Lung (tissue), 12 donors: ENCODE results near the gene LPIN3. TPM values are rescaled to one million over a fixed set of nuclear protein-coding genes. Genes with fewer than 3 reads are reported as not detected.

Source experiments
- ATAC-seq: fragments of 200-7000 bp; cut with Tn5 transposase; one replicate; pipeline ENCODE4 v1.9.1; 2020; ENCODE audit warnings: moderate number of reproducible peaks; ENCODE audit not compliant: insufficient read depth, low FRiP score
- DNase-seq, 3 donors: peaks; one replicate each; pipeline ENCODE4 v3.0.0-alpha.2; 2013 to 2017
- H3K27ac ChIP-seq, 2 donors: one replicate each; pipeline ENCODE4 v1.5.1; 2013; ENCODE audit warnings: mild to moderate bottlenecking in 2 of 2, moderate library complexity in 2 of 2, control low read depth in 1 of 2, inconsistent platforms in 1 of 2, low read depth in 1 of 2, low read length in 1 of 2
- H3K27me3 ChIP-seq, 3 donors: one replicate each; pipeline ENCODE4 v1.5.1; 2013; ENCODE audit warnings: low read length in 2 of 3; ENCODE audit not compliant: control insufficient read depth in 3 of 3, insufficient read depth in 3 of 3
- H3K36me3 ChIP-seq, 4 donors: one replicate each; pipeline ENCODE4 v1.5.1; 2013; ENCODE audit warnings: low read length in 4 of 4, mild to moderate bottlenecking in 1 of 4, moderate library complexity in 1 of 4; ENCODE audit not compliant: control insufficient read depth in 4 of 4, insufficient read depth in 4 of 4
- H3K4me1 ChIP-seq, 5 donors: one replicate each; pipeline ENCODE4 v1.5.1; 2013; ENCODE audit warnings: low read length in 5 of 5, mild to moderate bottlenecking in 2 of 5, moderate library complexity in 1 of 5; ENCODE audit not compliant: control insufficient read depth in 5 of 5, insufficient read depth in 5 of 5
- H3K4me3 ChIP-seq: one replicate; pipeline ENCODE4 v1.5.1; 2013; ENCODE audit warnings: mild to moderate bottlenecking, control low read depth, moderate library complexity
- H3K9ac ChIP-seq, 2 donors: one replicate each; pipeline ENCODE4 v1.5.1; 2013; ENCODE audit warnings: low read length in 2 of 2, control low read depth in 1 of 2; ENCODE audit not compliant: insufficient read depth in 1 of 2
- H3K9me3 ChIP-seq, 4 donors: one replicate each; pipeline ENCODE4 v1.5.1; 2013; ENCODE audit warnings: low read length in 3 of 4, mild to moderate bottlenecking in 1 of 4, moderate library complexity in 1 of 4; ENCODE audit not compliant: control insufficient read depth in 4 of 4, insufficient read depth in 3 of 4
- CTCF ChIP-seq: IDR thresholded peaks from 2 replicates; pipeline ENCODE4 v1.5.1; 2012; ENCODE audit warnings: mild to moderate bottlenecking; ENCODE audit errors: control extremely low read depth, extremely low read depth
- WGBS, 2 donors: extraction: QIAGEN DNeasy Blood & Tissue Kit; methylation state at CpG; one replicate each; pipeline ENCODE4 v1.1.7; 2013; 5-methylcytosine and 5-hydroxymethylcytosine counted together
- polyA plus RNA-seq, 2 donors: library from polyadenylated mRNA; stranded (reverse); fragments of 200-250 nt; gene quantifications; one replicate each; pipeline ENCODE4 v1.2.1, GENCODE V29; 2013
- total RNA-seq, 2 donors: library from RNA; depleted of rRNA in 1 of 2; stranded (reverse); fragments of >200 nt in 1 of 2; gene quantifications; one replicate each; pipeline ENCODE4 v1.2.1, GENCODE V29; 2014 to 2021
- donor health status: control.
- donor health status: control.
- donor health status: Bipolar disorder and iron deficiency.
- donor health status: healthy.
- donor health status: DM: yes; HTN: yes; CAD: no.

LPIN3 gene
- total and polyA plus RNA-seq, 4 donors: 5.2 to 16.4 (median 10.4) TPM

DNA sequence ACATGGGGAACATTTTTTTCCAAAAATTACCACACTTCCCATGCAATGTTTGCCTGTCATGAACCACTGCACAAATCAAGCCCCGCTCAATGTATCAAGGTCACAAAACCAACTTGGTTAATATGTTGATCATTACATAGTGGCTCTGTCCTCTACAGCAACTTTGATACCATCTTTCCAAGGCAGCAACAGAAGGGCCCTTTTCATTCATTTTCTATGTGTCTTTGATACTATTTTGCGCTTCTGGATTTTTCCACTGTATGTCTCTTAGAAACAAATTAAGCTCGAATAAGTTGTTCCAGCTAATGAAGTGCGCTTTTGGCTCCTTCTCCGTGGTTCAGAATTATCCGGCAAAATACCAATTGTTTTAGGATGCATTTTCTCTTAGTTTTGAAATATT is 24.6 kb upstream of the LPIN3 start:
- Histone ChIP-seq H3K9ac (peak overlapping the region in 1 of 2 donors; percentile 81), H3K4me1 (peaks cover 0 to 30% (median 4%) of the 10 kb centered on the region in 5 donors), H3K9me3 (peaks cover 0 to 2% (median 0%) of the 10 kb centered on the region in 4 donors), H3K27me3 (no peaks in the 10 kb centered on the region), H3K36me3 (no peaks in the 10 kb centered on the region), H3K4me3 (no peak overlapping the region), H3K27ac (no peak overlapping the region)
- TF ChIP-seq CTCF: no peak
- peak in 2 of 3 donors; percentile 65 to 76 for DNase-seq
- no peak for ATAC-seq
- 77 to 83% methylated on average over 6 of the region's 6 CpGs for WGBS, 2 donors

DNA sequence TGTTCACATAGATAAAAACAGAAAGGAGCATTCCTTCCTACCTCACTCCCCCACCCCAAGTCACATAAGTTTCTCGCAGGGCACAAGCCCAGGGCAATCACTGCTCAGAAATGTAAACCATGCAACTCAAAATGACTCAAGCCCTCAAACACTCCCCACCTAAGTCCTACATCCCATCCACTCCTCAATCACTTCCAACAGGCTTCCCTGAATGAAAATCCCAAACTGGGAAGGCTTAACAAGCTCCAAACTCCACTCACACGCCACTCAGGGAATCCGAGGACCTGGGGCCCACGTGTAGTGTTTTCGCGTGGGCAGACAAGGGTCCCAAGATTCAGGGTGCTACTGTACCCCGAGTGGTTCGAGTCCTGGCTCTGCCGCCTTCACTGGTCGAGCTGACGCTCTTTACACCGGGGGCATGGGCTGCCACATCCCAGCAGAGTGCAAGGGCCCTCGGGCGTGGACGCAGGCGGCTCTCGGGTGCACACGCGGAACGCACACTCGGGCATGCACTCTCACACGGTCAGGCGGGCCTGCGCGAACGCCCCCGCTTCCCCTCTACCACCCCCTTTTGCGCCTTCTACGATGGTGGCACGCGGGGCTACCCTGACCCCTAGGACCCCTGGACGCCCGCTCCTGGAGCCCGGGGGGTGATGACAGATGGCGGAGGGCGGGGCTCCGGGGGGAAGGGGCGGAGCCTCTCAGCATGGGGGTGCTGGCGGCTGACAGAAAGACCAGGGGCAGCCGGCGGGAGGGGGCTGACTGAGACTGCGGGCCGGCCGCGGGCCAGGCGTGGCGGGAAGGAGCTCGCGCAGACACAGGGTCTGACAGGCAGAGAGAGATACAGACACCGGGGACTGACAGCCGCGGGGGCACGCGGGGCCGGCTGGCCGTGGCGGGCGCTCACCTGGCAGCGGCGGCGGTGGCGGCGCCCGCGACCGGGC is 23.7 kb upstream of the LPIN3 start:
- ATAC-seq: peak; percentile 39
- H3K9me3 ChIP-seq: no peaks in the 10 kb centered on the region
- WGBS, 2 donors: 3 to 4% methylated on average over 48 to 66 of the region's 66 CpGs
- H3K27ac ChIP-seq: peak overlapping the region; percentile 91 to 96
- no peak for TF ChIP-seq CTCF
- DNase-seq: peak; percentile 68 to 80 (median 76)
- H3K36me3 ChIP-seq: no peaks in the 10 kb centered on the region
- H3K9ac ChIP-seq: peak overlapping the region; percentile 69 to 81
- no peaks in the 10 kb centered on the region for H3K27me3 ChIP-seq
- peaks cover 0 to 30% (median 4%) of the 10 kb centered on the region in 5 donors for H3K4me1 ChIP-seq
- H3K4me3 ChIP-seq: peak overlapping the region; percentile 77

DNA sequence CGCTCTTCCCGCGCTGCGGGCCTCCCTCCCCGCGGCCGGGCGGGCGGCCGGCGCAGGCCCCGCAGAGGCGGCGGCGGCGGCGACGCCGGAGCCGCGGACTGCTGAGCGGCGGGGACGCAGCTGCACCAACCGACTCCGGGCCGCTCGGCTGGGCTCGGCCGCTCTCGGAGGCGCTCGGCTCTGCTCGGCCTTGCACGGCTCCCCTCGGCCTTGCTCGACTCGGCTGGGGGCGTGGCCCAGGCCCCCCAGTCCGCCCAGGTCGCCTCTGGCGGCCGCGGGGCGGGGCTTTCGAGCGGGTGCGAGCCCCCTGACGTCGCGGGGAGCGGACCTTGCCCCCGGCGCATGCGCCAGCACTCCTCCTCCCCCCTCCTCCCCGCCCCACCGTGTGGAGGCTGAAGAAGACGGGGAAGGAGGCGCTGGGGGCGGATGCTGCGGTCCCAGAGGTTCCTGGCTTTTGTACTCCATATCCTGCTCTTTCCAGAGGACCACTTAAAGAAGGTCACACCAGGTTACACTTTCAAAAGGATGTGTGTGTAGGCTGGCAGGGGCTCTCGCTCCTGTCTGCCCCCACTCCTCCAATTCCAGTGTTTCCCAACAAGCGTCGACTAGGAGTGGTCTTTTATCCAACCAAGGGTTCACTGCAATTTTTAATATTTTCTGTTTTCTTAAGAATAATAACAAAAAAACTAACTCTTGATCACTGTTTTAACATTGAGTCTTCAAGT is 22.9 kb upstream of the LPIN3 start, which contains the start of gene ZHX3:
Gene ZHX3, minus strand, starts transcription at position 186 of the 725 bp plus-strand sequence. CDS start 112,815 bp downstream, outside the sequence.
- 0 to 1% methylated on average over 35 to 64 of the region's 64 CpGs for WGBS, 2 donors
- no peaks in the 10 kb centered on the region for H3K27me3 ChIP-seq
- H3K36me3 ChIP-seq: no peaks in the 10 kb centered on the region
- H3K4me1 ChIP-seq: peaks cover 0 to 30% (median 4%) of the 10 kb centered on the region in 5 donors
- no peaks in the 10 kb centered on the region for H3K9me3 ChIP-seq
- DNase-seq: peak; percentile 98 to 99 (median 98)
- H3K9ac ChIP-seq: peak within 1 kb of the TSS; percentile 69 to 81
- ATAC-seq: peak; percentile 97
- peak within 1 kb of the TSS; percentile 91 to 96 for H3K27ac ChIP-seq
- peak within 1 kb of the TSS; percentile 77 for H3K4me3 ChIP-seq
- no peak for TF ChIP-seq CTCF
